Measurements from ENCODE around the gene PXN.

Gene PXN

DNA sequence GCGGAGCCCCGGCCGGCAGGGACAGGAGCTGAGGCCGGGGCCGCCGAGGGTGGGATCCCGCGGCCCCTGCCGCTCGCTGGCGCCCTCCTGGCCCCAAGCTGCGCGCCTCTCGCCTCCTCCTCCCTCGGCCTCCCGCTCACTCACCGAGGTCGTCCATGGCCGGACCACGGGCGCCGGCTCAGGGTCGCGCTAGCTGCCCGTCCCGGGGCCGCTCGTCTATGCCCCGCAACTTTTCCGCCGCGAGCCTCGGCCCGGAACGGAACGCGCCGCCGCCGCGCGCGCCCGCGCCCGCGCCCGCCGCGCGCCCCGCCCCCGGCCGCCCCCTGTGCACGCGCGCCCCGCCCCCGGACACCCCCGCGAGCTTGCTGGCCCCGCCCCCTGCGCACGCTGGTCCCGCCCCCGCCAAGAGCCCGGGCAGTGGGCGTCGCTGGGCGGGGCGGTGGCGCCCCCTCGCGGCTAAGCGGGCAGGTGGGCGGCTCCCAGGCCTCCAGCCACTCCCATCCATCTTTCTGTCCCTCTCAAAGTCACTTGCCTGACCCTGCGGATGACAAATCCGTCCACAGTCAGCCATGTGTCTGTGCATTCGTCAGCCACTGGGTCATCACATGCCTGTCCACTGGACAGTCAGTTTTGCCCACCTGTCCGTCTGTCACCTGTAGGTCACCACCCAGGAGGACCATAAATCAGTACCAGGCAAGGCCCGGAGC, at the start of gene PXN:
PXN (minus strand) TSS at position 258 of the 707 bp plus-strand sequence; CDS start at position 157, 101 bp downstream.
- DNase-seq (ENCODE audit: low spot score) = no peak

DNA sequence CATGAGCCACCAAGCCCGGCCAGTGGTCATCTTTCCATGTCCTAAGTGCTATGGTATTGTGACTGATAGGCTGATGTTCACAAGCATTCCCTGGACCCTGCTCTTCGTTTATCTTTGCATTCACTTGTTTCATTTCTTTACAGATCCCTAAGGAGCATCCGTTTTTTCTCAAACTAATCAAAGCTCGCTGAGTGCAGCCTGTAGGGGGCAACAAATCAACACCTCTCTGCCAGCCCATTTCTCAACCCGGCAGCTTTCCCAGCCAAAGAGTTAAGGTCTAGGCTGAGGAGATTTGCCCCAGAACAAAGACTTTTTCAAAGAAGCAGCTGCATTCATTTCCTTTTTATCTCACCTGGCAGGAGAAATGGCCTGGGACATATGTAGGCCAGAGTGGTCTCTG, 48.7 kb upstream of the PXN start:
- no peak for DNase-seq (ENCODE audit: low spot score)

DNA sequence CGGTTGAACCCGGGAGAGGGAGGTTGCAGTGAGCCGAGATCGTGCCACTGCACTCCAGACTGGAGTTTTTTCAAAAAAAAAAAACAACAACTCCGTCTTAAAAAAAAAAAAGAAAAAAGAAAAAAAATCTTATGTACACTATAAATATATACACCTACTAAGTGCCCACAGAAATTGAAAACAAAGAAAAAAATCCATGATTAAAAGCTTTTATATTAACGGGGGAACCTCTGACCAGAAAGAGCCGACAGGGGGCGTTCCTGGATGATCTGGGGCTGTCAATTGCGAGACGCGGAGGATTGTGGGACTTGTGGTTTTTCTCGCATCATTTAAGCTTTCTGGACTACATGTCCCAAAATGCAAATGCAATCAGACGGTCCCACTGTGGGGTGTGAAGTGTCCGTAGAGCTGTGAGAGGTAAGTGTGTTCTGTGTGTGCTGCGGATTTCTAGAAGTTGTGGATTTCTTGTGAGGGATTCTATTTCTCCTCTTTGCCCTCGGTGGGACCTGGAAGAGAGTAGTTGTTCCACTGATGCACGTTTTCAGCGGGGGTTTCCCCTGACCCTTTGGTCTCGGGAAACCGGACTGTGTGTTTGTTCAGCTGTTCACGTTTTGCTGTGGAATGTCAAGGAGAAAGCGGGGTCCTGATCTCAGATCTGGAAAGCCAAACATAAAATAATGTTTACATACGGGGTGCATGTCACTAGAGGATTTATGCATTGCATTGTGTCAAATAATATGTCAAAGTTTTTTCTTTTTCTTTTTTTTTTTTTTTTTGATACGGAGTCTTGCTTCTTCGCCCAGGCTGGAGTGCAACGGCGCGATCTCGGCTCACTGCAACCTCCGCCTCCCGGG, 36.7 kb upstream of the PXN start, which contains the start of gene SIRT4:
SIRT4 (plus strand) TSS at position 360 of the 854 bp plus-strand sequence. CDS start 1,241 bp downstream, outside the sequence.
- peak; percentile 92 for DNase-seq (ENCODE audit: low spot score)

DNA sequence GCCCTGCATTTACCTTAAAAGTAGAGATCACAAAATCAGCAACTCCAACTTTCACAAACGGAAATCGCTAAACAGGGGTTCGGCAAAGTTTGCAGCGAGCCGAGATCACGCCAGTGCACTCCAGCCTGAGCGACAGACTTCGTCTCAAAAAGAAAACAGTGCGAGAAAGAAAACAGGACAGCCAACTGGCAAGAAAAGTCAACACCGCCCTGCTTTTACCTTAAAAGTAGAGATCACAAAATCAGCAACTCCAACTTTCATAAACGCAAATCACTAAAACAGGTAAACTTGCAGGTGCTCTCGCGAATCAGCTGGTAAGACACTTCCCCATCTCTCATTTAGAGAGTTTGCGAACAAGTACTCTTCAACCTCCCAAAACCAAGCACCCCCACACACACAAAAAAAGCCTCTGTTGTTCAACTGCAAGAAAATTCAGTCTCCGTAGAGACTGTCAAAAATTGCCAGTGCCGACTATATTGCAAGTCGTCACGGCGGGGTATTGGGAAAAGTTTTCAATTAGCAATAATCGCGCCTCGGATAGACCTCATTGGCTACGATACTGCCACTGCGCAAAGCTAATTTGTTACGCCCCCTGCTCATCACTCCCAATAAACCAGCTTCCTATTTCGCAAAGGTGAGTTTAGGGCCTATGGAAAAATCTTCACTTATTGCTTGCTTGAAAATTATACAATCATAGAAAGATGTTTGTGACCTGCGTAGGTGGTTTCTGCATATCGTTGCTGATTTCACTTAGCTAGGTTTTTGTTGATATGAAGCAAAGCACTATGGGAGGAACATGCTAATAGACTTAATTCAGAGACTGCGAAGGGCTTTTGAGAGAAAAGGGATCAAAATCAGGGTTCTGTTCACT, 27.4 kb upstream of the PXN start, which contains the start of gene RNU4-1:
RNU4-1 (minus strand) TSS at position 577 of the 871 bp plus-strand sequence.
- peak; percentile 82 for DNase-seq (ENCODE audit: low spot score)

DNA sequence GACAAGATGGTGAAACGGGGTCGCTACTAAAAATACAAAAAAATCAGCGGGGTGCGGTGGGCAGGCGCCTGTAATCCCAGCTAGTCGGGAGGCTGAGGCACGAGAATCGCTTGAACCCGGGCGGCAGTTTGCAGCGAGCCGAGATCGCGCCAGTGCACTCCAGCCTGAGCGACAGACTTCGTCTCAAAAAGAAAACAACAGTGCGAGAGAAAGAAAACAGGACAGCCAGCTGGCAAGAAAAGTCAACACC, 26.8 kb upstream of the PXN start:
- no peak for DNase-seq (ENCODE audit: low spot score)

DNA sequence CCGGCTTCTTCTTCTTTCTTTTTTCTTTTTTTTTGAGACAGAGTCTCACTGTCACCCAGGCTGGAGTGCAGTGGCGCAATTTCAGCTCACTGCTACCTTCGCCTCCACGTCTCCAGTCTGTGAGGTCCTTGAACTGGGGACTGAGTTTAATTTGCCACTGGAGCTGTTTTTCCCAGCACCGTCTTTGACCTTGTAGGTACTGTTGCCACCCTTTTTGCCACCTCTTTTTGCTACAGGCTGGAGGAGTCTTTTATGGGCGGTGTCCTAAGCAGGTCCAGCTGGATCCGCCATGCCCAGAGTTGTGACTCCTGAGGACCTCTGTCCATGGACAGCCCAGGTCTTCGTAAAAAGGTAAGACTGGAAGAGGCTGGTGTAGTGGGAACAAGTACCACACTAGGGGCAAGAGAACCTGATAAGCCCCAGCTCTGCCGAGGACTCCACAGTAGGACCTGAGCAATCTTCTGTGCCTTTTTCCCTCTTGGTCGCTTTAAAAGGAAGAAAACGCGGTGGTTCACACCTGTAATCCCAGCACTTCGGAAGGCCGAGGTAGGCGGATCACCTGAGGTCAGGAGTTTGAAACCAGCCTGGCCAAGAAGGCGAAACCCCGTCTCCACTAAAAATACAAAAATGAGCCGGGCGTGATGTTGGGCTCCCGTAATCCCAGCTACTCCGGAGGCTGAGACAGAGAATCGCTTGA, 25.2 kb upstream of the PXN start:
- DNase-seq (ENCODE audit: low spot score) = peak; percentile 27

DNA sequence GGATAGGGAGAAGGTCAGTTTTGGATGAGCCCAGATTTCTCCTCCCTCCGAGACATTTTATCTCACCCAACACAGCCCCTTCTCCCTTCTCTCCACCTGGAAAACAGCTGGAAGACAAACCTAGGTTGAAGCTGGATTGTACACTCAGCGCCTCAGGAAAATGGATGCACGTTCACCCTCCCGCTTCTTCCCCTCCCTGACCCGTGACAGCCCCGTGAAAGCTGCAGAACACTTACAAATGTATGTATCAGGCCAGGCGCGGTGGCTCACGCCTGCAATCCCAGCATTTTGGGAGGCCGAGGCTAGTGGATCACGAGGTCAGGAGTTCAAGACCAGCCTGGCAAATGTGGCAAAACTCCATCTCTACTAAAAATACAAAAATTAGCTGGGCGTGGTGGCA, 22.0 kb upstream of the PXN start:
- DNase-seq (ENCODE audit: low spot score) = no peak

DNA sequence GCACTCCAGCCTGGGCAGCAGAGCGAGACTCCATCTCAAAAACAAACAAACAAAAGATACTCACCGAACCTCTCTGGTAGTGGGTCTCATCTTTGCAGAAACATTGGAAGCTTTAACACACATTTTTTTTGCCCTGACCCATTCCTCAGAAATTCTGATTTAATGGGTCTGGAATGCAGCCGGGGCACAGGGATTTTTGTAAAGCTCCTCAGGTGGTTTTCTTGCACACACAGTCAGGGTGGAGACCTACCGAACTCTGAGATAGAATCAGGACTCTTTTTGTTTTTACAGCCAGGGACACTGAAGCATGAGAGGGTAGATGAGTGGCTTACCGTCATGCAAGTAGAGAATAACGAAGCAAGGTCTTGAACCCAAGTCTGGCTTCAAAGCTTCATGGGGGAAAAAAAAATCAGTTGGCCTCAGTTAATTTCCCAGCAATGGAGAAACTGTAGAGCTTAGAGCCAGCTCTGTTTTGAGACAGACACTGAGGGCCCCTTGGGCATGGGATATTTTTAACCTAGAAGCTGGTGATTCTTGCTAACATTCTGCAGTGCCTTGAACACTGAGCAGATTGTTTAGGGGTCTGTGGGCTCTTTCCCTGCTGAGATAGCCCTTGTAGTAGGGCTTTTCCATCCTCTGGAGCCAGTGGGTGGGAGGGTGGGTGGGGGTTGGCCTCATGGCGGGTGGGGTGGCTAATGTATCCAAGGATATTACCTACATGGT, 21.4 kb upstream of the PXN start:
- DNase-seq (ENCODE audit: low spot score) = no peak

DNA sequence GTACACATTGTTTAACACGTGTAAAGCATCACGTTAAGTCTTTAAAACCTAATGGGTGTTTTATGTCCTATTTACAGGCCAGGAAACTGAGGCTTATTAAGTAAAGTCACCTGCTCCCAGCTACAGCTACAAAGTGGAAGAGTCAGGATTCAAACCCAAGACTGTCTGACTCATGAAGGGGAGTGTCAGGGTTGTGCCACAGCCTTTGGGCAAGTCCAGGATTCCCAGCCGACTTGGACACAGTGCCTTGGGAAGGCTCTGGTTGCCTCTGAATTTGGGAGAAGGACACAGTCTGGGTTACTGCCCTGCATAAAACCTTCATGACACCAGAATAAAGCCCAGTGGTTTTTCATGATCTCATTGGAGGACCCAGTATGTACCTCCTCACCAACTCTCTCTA, 18.9 kb upstream of the PXN start:
- DNase-seq (ENCODE audit: low spot score) = no peak

DNA sequence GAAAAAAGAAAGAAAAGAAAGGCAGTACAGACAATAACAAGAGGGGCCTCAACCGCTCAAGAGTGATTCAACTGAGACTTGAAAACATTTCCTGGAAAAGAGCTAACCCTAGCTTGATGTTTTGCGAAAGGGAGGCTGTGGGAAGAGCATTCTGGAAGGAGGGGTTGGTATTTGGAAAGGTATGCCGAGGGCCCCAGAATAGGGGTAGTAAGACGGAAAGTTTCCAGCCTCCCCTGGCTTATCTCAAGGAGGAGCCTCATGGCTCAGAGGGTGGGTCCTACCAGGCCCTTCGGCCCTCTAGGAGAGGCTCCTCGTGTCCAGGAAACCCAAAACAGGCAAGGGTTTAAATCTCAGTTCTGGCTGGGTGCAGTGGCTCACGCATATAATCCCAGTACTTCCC, 17.8 kb upstream of the PXN start:
- no peak for DNase-seq (ENCODE audit: low spot score)

DNA sequence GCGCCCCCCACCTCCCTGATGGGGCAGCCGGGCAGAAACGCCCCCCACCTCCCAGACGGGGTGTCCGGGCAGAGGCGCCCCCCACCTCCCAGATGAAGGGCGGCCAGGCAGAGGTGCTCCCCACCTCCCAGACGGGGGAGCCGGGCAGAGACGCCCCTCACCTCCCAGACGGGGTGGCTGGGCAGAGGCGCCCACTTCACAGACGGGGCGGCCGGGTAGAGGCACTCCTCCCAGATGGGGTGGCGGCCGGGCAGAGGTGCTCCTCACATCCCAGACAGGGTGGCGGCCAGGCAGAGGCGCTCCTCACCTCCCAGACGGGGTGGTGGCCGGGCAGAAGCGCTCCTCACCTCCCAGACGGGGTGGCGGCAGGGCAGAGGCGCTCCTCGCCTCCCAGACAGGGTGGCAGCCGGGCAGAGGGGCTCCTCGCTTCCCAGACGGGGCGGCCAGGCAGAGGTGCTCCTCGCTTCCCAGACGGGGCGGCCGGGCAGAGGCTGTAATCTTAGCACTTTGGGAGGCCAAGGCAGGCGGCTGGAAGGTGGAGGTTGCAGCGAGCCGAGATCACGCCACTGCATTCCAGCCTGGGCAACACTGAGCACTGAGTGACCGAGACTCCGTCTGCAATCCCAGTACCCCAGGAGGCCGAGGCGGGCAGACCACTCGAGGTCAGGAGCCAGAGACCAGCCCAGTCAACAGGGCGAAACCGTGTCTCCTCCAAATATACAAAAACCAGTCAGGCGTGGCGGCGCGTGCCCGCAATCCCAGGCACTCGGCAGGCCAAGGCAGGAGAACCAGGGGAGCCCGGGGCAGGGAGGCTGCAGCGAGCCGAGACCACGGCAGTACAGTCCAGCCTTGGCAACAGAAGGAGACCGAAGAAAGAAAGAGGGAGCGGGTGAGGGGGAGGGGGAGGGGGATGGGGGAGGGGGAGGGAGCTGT, 12.9 kb upstream of the PXN start:
- no peak for DNase-seq (ENCODE audit: low spot score)

DNA sequence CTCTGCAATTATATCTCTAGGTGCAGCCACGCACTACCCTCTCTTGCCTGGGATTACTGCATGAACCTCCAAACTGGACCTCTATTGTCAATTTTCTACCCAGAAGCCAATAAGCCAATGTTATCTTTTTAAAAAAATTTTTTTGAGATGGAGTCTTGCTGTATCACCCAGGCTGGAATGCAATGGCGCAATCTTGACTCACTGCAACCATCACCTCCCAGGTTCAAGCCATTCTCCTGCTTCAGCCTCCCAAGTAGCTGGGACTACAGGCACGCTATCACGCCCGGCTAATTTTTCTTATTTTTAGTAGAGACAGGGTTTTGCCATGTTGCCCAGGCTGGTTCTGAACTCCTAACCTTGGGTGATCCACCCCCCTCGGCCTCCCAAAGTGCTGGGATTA, 11.2 kb upstream of the PXN start:
- no peak for DNase-seq (ENCODE audit: low spot score)

DNA sequence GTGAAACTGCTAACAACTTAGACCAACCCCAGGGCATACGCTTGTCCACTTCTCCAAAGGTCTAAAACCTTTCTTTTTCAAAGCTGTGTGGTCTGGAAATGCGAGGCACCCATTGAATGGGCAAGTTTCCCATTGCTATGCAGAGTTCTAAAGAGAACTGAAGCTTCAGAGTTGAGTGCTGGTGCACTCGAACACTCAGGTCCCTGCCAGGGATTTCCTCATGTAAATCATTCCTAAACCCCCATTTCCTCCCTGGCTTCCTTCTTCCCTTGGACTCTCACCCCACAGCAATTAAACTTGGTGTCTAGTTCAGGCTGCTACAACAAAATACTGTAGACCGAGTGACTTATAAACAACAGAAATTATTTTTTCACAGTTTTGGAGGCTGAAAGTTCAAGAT, 2.2 kb upstream of the PXN start:
- DNase-seq (ENCODE audit: low spot score) = no peak

DNA sequence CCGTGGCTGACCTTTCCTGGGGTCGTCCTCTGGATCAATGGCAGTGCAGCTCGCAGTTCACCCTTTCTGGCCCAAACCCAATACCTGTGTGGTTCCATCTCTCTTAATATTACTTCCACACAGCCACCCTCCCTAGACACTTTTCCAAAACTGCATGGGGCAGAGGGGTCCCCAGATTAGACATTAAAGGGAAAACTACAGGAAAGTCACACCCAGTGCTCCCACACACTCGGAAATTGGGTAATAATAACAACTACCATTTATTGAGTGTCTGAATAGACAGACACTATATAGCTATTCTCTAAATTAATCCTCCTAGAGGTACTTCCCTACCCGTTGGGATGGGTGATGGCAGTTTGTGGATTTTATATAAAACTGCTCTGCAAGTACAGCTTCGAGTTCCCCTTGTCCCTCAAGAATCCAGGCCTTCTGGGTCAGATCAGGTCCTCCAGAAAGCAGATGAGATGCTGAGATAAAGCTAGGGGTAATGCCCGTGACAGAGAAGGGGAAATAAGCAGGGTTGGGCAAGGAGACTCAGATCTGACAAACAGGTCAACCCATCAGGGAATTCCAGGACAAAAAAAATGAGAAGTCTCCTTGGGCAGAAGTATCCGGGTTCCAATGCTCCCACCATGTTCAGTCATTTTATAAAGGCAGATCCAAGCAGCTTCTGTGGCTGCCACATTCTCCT, 795 bp upstream of the PXN start:
- DNase-seq (ENCODE audit: low spot score) = no peak

DNA sequence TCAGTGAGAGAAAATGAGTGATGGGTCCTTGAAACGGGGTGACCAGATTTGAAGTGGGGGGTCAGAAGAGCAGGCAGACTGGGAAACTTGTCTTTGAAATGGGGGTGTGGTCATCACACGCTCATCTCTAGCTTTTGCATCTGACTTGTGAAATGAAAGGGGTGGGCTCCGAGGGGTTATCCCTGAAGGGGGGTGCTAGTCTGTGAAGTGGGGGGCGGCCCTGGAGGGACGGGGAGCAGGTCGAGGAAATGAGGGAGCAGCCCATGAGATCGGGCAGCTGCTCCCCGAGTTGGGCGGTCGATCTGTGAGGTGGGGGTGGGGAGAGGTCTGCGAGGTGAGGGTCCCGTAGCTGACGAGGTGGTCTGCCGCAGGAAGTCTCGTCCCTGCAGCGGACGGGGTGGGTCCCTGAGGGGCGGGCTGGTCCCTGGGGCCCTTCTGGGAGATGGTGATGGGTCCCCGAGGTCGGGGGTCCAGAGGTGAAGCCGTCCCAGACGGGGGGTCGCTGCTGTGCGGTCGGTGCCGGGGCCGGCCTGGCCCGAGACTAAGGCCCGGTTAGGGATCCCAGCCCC, 542 bp downstream of the PXN start:
- no peak for DNase-seq (ENCODE audit: low spot score)

DNA sequence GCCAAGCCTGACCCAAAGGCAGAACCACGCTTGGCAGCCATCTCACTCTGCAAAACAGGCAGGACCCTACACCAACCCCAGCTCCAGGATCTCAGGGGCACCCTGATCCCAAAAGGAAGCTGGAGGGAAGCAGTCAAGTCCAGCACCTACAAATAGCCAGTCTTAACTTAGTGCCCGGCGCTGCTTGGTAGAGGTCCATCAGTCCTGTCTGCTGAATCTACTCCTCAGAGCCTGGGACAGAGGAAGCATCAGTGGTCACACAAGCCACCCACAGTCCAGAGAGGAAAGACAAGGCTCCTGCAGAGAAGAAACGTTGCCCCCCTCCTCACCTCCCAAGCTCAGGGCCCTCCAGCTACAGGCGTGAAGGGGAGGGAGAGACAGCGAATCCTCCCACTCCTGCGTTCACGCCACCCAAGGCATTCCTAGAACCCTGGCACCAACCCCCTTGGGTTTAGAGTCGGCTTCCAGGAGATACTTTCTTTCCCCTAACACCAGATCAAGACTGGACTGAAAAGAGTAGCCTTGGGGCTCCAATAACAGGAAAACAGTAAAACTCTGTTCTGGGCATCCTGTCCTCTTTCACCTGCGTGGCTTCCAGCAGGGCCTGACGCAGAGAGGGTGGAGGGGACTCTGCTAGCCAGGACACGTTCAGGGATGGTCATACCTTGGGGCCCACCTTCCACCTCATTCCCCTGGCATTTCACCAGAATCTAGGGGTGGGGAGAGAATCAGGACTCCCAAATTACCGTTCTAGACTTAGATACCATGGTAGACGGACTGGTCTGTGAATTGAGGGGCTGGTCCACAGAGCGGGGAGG, 1.2 kb downstream of the PXN start:
- DNase-seq (ENCODE audit: low spot score) = no peak

DNA sequence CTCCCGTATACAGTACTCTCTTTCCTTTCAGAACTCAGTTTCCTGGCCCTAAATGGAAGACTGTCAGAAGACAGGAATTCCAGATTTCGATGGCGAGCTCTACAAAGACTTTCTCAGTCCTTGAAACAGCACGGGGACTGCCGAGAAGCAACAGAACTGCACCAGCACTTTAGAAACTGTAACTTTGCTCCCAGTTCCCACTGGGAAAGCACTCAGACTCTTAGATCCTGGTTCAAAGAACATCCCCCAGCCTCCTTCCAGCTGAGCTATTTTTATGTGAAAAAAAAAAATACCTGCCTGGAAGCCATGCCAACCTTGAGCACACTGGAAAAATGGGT, 1.8 kb downstream of the PXN start:
- DNase-seq (ENCODE audit: low spot score) = no peak

Data from kidney capillary endothelial cell (primary cell).